DMS153 treated with DMSO at 0.1 percent for 48 hours (cell line): ENCODE results near the gene RANBP10.

Experiments used
- DNase-seq: peaks from one replicate; lab custom pipeline; 2025; ENCODE audit not compliant: unreplicated experiment; lab: John Stamatoyannopoulos, UW

Gene RANBP10

GRCh38 chr16:67749436-67750078, 56.8 kb downstream of the RANBP10 start:
- no peak for DNase-seq

- DNase-seq = no peak
These were observed 57.5 kb downstream of the RANBP10 start for GRCh38 chr16:67748834-67749233.

- no peak for DNase-seq
These were observed 59.5 kb downstream of the RANBP10 start for GRCh38 chr16:67746846-67747245.

- DNase-seq = no peak
These were observed 65.2 kb downstream of the RANBP10 start for GRCh38 chr16:67741118-67741517.

- DNase-seq = no peak
These were observed 66.0 kb downstream of the RANBP10 start for GRCh38 chr16:67740391-67740790.

GRCh38 chr16:67736858-67737257, 69.5 kb downstream of the RANBP10 start:
- no peak for DNase-seq

- DNase-seq = no peak
These were observed 71.6 kb downstream of the RANBP10 start for GRCh38 chr16:67734731-67735201.

GRCh38 chr16:67733734-67734470, 72.5 kb downstream of the RANBP10 start:
- no peak for DNase-seq

- no peak for DNase-seq
These were observed 74.6 kb downstream of the RANBP10 start for GRCh38 chr16:67731753-67732095.

- no peak for DNase-seq
These were observed 75.1 kb downstream of the RANBP10 start for GRCh38 chr16:67731071-67731752.

- no peak for DNase-seq
These were observed 76.0 kb downstream of the RANBP10 start for GRCh38 chr16:67730326-67730725.

GRCh38 chr16:67729636-67730248, 76.6 kb downstream of the RANBP10 start:
- no peak for DNase-seq

GRCh38 chr16:67727521-67728485, 78.6 kb downstream of the RANBP10 start:
- no peak for DNase-seq

GRCh38 chr16:67726106-67727034, 80.0 kb downstream of the RANBP10 start:
- DNase-seq = no peak

GRCh38 chr16:67723911-67724305, 82.5 kb downstream of the RANBP10 start:
- DNase-seq = no peak

- DNase-seq = no peak
These were observed 83.0 kb downstream of the RANBP10 start for GRCh38 chr16:67723151-67723910.

GRCh38 chr16:67720236-67720635, 86.1 kb downstream of the RANBP10 start:
- DNase-seq = no peak

- DNase-seq = no peak
These were observed 86.6 kb downstream of the RANBP10 start for GRCh38 chr16:67719778-67720144.
